DMS53 treated with DMSO at 0.1 percent for 48 hours (cell line): Measurements from ENCODE around the gene CEP95.

Experiments
- DNase-seq: peaks from one replicate; lab custom pipeline; 2025; ENCODE audit not compliant: unreplicated experiment; lab: John Stamatoyannopoulos, UW

CEP95 gene

GRCh38 chr17:64509179-64509578 lies 2.4 kb downstream of the CEP95 start:
- DNase-seq = no peak

GRCh38 chr17:64515419-64515818 lies 8.6 kb downstream of the CEP95 start:
- DNase-seq = no peak

DNA sequence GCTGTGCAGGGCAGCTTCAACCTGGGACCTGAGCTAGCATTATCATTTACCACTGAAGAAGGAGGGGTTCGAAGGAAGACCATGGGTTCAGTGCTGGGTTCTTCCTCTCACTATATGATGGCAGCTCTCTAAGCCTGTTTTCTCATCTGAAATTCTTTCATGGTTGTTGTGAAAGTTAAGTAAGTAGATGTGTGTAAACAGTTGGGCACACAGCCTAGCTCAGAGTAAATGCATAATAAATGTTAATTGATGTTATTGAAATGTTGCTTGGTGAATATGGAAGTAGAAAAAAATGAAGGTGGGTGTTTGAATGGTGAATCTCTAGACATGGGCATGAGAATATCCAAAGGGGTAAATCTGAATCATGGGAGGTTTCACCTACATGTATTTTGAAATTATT lies 9.1 kb downstream of the CEP95 start:
- DNase-seq = no peak

DNA sequence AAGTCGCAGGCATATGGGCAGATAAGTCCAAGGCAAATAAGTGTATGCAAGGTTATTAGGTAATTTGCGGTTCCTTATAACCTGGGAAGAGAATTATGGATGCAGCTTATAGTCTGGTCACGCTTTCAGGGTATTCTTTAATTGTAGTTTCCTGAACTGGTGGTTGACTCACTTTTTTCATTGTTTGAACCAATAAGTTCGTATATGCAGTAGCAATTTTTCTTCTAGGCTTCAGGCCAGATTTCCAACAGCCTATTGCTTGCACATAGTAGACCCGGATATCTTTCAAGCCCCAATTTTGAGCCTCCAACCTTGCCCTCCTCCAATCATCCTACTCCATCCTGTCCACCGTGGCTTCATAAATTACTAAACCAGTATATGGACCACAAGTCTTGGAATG lies 12.8 kb downstream of the CEP95 start:
- DNase-seq = no peak

DNA sequence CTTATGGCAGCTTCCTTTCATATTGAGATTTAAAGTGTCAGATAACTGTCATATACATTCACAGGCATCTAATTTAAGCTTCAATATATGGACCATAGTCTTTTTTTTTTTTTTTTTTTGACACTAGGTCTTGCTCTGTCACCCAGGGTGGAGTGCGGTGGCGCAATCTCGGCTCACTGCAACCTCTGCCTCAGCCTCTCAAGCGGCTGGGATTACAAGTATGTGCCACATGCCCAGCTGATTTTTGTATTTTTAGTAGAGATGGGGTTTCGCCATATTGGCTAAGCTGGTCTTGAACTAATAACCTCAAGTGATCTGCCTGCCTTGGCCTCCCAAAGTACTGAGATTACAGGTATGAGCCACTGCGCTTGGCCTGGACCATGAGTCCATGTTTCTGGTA lies 13.6 kb downstream of the CEP95 start:
- DNase-seq = no peak

DNA sequence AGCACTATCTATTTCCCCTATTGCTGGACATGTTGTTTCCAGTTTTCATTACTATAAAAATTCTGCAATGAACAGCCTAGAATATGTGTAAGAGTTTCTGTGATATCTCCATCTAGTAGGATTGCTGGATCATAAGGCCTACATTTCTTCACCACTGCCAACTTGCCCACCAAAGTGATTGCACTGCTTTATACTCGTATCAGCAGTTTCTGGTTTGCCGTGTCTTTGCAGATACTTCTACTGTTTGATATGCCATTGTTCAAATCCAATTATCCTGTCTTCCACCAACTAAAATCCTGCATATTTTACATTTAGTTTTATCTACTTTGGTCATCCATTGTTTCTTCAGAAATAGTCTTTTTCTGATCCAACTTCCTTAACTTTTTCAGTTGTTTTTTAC lies 21.1 kb downstream of the CEP95 start:
- no peak for DNase-seq

GRCh38 chr17:64529221-64529620 lies 22.4 kb downstream of the CEP95 start:
- DNase-seq = no peak

- DNase-seq = no peak
Measured at GRCh38 chr17:64531955-64532371, 25.2 kb downstream of the CEP95 start.

GRCh38 chr17:64532409-64532808 lies 25.6 kb downstream of the CEP95 start:
- no peak for DNase-seq

DNA sequence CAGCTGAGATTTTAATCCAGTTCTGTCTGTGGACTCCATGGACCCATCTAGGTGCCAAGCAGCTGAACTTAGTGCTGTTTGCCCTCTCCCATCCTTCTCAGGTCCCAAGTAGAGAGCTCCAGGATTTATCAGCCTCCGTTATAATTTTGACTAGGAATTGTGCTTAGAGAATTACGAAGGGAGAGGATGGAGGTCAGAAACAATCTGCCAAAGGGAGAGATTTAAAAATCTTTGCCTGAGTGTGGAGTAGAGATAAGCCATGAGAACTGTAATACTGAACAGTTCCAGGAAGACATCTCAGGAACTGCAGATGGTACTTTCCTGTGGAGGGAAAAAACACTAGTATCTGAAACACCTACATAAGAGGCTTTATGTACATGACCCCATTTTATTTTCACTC lies 27.0 kb downstream of the CEP95 start:
- DNase-seq = no peak

DNA sequence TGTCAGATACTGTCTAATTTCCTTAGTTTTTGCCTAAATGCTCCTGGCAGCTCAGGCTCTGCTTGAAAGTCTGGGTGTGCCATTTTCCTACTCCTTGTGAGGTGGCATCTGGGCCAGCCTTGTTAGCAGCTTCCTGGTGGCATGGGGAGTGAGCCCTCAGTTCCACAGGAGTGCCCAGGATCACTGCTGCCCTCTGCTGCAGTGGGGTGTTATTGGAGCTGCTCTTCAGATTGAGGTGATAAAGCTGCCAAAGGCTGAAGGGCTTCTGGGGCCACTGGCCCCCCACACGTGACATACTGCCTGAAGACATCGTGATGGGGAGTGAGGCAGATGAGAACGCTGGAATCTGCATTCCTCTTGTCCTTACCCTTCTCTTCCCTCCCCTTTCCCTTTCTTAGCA lies 27.4 kb downstream of the CEP95 start:
- no peak for DNase-seq

- no peak for DNase-seq
Measured at GRCh38 chr17:64535357-64535756, 28.6 kb downstream of the CEP95 start.

- DNase-seq = no peak
Measured at GRCh38 chr17:64536913-64537312, 30.1 kb downstream of the CEP95 start.

- no peak for DNase-seq
Measured at GRCh38 chr17:64537488-64537887, 30.7 kb downstream of the CEP95 start.

GRCh38 chr17:64538508-64539130 lies 31.8 kb downstream of the CEP95 start:
- no peak for DNase-seq

DNA sequence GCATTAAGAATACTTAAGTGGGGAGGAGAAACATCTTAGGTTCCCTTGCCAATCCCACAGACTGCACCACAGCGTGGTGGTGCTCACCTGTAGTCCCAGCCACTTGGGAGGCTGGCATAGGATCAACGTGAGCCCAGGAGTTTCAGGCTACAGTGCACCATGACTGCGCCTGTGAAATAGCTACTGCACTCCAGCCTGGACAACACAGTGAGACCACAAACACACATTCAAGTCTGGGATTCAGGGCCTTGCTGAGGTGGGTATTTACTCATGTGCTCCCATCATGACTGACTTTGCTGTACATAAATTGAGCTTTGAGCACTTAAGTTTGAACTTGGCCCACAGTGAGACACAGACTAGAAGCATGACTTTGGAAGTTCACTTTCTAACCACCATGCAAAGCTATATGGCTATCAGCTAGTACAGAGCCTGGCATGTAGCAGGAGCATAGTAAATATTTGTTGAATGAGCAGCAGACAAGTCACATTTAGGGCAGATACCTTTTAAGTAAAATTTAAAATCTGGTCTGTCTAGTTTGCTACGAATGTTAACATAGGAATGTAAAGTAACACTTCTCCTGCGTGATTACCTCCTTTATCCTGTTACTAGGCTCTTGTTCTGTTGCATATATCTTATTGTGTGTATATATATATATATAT lies 33.5 kb downstream of the CEP95 start:
- DNase-seq = no peak

DNA sequence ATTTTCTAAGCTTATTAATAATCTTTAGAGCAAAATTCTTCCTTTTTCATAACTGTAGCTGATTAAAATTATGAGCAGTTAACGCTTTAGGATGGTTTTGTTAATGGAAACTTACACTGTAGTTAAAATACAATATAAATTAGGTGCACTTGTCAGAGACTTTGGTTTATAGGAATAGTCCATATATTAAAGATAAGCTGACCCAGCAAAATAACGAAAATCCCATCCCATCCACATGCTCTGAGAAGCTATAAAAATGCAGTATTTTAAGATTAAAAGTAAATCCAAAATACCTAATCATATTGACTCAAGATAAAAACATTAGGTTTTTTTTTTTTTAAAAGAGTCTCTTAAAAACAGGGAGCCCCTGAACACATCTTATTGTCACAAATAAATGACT lies 38.0 kb downstream of the CEP95 start:
- DNase-seq = no peak

- DNase-seq = no peak
Measured at GRCh38 chr17:64546716-64547115, 39.9 kb downstream of the CEP95 start.

- DNase-seq = no peak
Measured at GRCh38 chr17:64547319-64547718, 40.5 kb downstream of the CEP95 start.

DNA sequence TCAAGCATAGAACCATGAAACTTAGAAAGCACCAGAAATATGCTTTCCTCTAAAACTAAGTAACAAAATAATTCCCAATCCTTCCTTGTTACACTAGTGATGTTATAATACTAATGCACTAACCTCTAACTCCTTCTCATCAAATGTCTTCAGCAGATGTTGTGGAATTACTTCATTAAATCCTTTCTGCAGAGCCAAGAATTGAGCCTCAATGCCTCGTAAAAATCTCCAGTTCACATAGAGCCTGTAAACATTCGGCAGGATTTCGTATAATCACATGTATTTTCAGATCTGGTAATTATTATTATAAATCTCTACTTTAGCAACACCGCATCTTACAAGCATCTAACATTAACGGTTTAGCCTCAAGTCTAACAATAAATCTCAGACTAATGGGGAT lies 44.7 kb downstream of the CEP95 start:
- DNase-seq = no peak

- DNase-seq = no peak
Measured at GRCh38 chr17:64554028-64554637, 47.4 kb downstream of the CEP95 start.

GRCh38 chr17:64555281-64555680 lies 48.5 kb downstream of the CEP95 start:
- DNase-seq = no peak

GRCh38 chr17:64564098-64564497 lies 57.3 kb downstream of the CEP95 start:
- no peak for DNase-seq
